ENCODE results near the gene CERS1.
A peak's percentile ranks its signal among the peaks of the same experiment; 100 is the strongest.

The CERS1 gene

DNA sequence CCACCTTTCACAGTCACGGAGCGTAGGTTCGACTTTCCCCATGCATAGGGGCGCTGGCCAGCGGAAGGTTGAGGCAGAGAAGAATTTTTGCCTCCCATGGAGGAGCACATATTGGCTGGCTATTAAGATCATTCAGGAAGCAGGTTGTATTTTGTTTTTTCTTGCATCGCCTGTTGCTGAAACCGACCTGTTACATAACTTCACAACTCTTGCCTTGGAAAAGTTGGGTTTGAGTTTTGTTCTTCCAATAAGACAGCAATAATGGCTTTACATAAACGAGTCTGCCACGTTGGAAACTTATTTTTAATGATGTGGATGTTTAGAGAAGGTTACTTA lies 62.8 kb downstream of the CERS1 start:
- no peak for TF ChIP-seq EZH2phosphoT487 (IDR thresholded peaks at IDR 0.05; ENCODE audit: borderline replicate concordance)
- TF ChIP-seq, protein P1, sequence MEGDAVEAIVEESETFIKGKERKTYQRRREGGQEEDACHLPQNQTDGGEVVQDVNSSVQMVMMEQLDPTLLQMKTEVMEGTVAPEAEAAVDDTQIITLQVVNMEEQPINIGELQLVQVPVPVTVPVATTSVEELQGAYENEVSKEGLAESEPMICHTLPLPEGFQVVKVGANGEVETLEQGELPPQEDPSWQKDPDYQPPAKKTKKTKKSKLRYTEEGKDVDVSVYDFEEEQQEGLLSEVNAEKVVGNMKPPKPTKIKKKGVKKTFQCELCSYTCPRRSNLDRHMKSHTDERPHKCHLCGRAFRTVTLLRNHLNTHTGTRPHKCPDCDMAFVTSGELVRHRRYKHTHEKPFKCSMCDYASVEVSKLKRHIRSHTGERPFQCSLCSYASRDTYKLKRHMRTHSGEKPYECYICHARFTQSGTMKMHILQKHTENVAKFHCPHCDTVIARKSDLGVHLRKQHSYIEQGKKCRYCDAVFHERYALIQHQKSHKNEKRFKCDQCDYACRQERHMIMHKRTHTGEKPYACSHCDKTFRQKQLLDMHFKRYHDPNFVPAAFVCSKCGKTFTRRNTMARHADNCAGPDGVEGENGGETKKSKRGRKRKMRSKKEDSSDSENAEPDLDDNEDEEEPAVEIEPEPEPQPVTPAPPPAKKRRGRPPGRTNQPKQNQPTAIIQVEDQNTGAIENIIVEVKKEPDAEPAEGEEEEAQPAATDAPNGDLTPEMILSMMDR (conservative IDR thresholded peaks at IDR 0.05; ENCODE audit: low read length), result no peak
- peaks cover 42% of the 10 kb centered on the region for H3K4me1 ChIP-seq (ENCODE audit: insufficient read depth, low read length, poor library complexity, severe bottlenecking)
- H3K9me2 ChIP-seq (replicated peaks; ENCODE audit: low read depth, low read length), result no peaks in the 10 kb centered on the region
- no peaks in the 10 kb centered on the region for H3F3A ChIP-seq (ENCODE audit: low read depth)
- H3K4me3 ChIP-seq (ENCODE audit: low read length, poor library complexity, severe bottlenecking), result peak overlapping the region; percentile 94
- no peaks in the 10 kb centered on the region for H3K9me3 ChIP-seq (ENCODE audit: insufficient read depth, low read depth, low read length)
- no peaks in the 10 kb centered on the region for H3K27me3 ChIP-seq (ENCODE audit: insufficient read depth, low read length, poor library complexity, severe bottlenecking)
- H3K9ac ChIP-seq (ENCODE audit: low read depth, low read length, poor library complexity, severe bottlenecking), result peak overlapping the region; percentile 95
- peaks cover 57% of the 10 kb centered on the region for H4K20me1 ChIP-seq (ENCODE audit: insufficient read depth, low read length, poor library complexity, severe bottlenecking)
- no peak overlapping the region for H2AFZ ChIP-seq (ENCODE audit: low read length)
- H3K79me2 ChIP-seq (ENCODE audit: insufficient read depth, low read length), result peaks cover 63% of the 10 kb centered on the region
- peak overlapping the region; percentile 99 for H3K4me2 ChIP-seq (ENCODE audit: low read depth, low read length, poor library complexity, severe bottlenecking)
- peaks cover 15% of the 10 kb centered on the region; the same call in 1 of the 2 replicates for H3K36me3 ChIP-seq (ENCODE audit: insufficient read depth, low read length)

DNA sequence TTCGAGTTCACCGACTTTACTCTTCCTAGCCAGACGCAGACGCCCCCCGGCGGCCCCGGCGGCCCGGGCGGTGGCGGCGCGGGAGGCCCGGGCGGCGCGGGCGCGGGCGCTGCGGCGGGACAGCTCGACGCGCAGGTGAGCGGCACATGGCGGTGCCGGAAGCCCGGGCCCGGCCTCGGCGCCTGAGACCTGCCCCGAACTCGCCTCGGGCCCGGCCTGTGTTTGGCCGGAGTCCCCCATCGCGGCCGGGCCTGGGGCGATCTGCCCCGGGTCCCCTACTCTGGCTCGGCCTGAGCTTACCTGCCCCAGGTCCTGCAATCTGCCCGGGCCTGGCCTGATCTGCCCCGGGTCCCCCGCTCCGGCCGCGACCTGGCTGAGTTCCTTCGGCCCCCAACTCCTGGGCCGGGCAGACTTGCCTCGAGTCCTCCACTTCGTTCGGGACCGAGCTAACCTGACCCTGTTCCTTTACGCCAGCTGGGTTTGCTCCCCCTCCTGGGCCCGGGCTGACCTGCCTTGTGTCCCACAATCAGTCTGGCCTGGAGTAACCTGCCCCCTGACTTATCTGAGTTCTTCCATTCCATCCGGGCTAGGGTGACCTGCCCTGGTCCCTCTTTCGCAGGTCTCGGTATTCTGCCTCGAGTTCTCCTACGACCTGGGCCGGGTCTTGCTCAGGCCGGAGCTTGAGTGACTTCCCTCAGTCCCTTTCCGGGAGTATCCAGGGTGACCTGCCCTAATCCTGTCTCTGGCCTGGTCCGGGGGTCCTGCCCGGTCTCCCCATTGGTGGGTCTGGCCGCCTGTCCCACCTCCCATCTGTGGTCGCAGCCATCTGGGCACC lies 63.4 kb downstream of the CERS1 start:
- no peaks in the 10 kb centered on the region for H3K9me2 ChIP-seq (replicated peaks; ENCODE audit: low read depth, low read length)
- peaks cover 37% of the 10 kb centered on the region for H3K4me1 ChIP-seq (ENCODE audit: insufficient read depth, low read length, poor library complexity, severe bottlenecking)
- peak overlapping the region; percentile 95 for H3K9ac ChIP-seq (ENCODE audit: low read depth, low read length, poor library complexity, severe bottlenecking)
- no peaks in the 10 kb centered on the region for H3F3A ChIP-seq (ENCODE audit: low read depth)
- peaks cover 58% of the 10 kb centered on the region for H3K79me2 ChIP-seq (ENCODE audit: insufficient read depth, low read length)
- TF ChIP-seq, protein P1 (conservative IDR thresholded peaks at IDR 0.05; ENCODE audit: low read length), result peak; percentile 29; the same call in 1 of the 2 replicates
- TF ChIP-seq EZH2phosphoT487 (IDR thresholded peaks at IDR 0.05; ENCODE audit: borderline replicate concordance), result no peak
- H4K20me1 ChIP-seq (ENCODE audit: insufficient read depth, low read length, poor library complexity, severe bottlenecking), result peaks cover 51% of the 10 kb centered on the region
- no peak overlapping the region for H2AFZ ChIP-seq (ENCODE audit: low read length)
- H3K9me3 ChIP-seq (ENCODE audit: insufficient read depth, low read depth, low read length), result no peaks in the 10 kb centered on the region
- peak overlapping the region; percentile 94 for H3K4me3 ChIP-seq (ENCODE audit: low read length, poor library complexity, severe bottlenecking)
- peaks cover 10% of the 10 kb centered on the region; the same call in 1 of the 2 replicates for H3K36me3 ChIP-seq (ENCODE audit: insufficient read depth, low read length)
- no peaks in the 10 kb centered on the region for H3K27me3 ChIP-seq (ENCODE audit: insufficient read depth, low read length, poor library complexity, severe bottlenecking)
- H3K4me2 ChIP-seq (ENCODE audit: low read depth, low read length, poor library complexity, severe bottlenecking), result peak overlapping the region; percentile 99

DNA sequence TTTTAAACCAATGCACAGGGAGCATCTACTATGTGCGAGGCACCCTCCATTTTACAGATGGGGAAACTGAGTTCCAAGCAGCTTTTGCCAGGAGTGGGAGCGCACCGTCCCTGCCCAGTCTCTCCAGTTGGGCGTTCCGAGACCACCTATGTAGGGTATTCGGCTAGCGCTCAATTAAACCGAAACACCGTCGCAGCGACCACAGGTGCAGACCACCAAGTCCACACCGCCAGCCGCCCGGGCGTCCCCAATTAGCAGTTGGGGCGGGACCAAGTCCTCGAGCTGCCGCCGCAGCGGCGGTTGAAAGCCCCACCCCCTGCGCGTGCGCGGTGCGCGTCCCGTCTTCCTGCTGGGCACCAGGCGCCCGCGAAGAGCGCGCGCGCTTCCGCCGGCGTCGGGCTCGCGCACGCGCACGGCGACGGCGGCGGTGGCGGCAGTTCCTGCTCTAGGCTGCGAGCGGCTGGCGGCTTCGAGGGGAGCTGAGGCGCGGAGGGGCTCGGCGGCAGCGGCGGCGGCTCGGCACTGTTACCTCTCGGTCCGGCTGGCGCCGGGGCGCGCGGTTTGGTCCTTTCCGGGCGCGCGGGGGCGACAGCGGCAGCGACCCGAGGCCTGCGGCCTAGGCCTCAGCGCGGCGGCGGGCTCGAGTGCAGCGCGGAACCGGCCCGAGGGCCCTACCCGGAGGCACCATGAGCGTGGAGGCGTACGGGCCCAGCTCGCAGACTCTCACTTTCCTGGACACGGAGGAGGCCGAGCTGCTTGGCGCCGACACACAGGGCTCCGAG lies 64.2 kb downstream of the CERS1 start, which contains the start of gene UPF1:
UPF1 (plus strand) TSS at position 436 of the 782 bp plus-strand sequence; CDS start at position 687, 251 bp downstream.
- TF ChIP-seq EZH2phosphoT487 (IDR thresholded peaks at IDR 0.05; ENCODE audit: borderline replicate concordance), result no peak
- TF ChIP-seq, protein P1 (conservative IDR thresholded peaks at IDR 0.05; ENCODE audit: low read length), result no peak
- Histone ChIP-seq H3K9ac (ENCODE audit: low read depth, low read length, poor library complexity, severe bottlenecking) (peak within 1 kb of the TSS; percentile 95), H3K4me2 (ENCODE audit: low read depth, low read length, poor library complexity, severe bottlenecking) (peak within 1 kb of the TSS; percentile 99), H3K36me3 (ENCODE audit: insufficient read depth, low read length) (peaks cover 6% of the 10 kb centered on the region; the same call in 1 of the 2 replicates), H4K20me1 (ENCODE audit: insufficient read depth, low read length, poor library complexity, severe bottlenecking) (peaks cover 43% of the 10 kb centered on the region), H3K9me2 (replicated peaks; ENCODE audit: low read depth, low read length) (no peaks in the 10 kb centered on the region), H3K9me3 (ENCODE audit: insufficient read depth, low read depth, low read length) (no peaks in the 10 kb centered on the region; the same call in 1 of the 2 replicates), H3K27me3 (ENCODE audit: insufficient read depth, low read length, poor library complexity, severe bottlenecking) (no peaks in the 10 kb centered on the region), H3K4me3 (ENCODE audit: low read length, poor library complexity, severe bottlenecking) (peak within 1 kb of the TSS; percentile 94), H3K4me1 (ENCODE audit: insufficient read depth, low read length, poor library complexity, severe bottlenecking) (peaks cover 35% of the 10 kb centered on the region), H2AFZ (ENCODE audit: low read length) (peak within 1 kb of the TSS; percentile 92), H3K79me2 (ENCODE audit: insufficient read depth, low read length) (peaks cover 49% of the 10 kb centered on the region), H3F3A (ENCODE audit: low read depth) (no peaks in the 10 kb centered on the region)
